Measurements from ENCODE around the gene MKS1.

MKS1 gene

GRCh38 chr17:58196610-58197009 lies 22.4 kb downstream of the MKS1 start:
- DNase-seq: no peak

- no peak for DNase-seq
Observed at GRCh38 chr17:58195518-58196123, 23.4 kb downstream of the MKS1 start.

GRCh38 chr17:58193641-58194255 lies 25.3 kb downstream of the MKS1 start:
- no peak for DNase-seq

GRCh38 chr17:58192612-58193011 lies 26.4 kb downstream of the MKS1 start, which contains the start of gene EPX:
TSS of gene EPX (plus strand) at chr17:58192726. CDS start at chr17:58192847, 121 bp downstream.
- DNase-seq: no peak

DNA sequence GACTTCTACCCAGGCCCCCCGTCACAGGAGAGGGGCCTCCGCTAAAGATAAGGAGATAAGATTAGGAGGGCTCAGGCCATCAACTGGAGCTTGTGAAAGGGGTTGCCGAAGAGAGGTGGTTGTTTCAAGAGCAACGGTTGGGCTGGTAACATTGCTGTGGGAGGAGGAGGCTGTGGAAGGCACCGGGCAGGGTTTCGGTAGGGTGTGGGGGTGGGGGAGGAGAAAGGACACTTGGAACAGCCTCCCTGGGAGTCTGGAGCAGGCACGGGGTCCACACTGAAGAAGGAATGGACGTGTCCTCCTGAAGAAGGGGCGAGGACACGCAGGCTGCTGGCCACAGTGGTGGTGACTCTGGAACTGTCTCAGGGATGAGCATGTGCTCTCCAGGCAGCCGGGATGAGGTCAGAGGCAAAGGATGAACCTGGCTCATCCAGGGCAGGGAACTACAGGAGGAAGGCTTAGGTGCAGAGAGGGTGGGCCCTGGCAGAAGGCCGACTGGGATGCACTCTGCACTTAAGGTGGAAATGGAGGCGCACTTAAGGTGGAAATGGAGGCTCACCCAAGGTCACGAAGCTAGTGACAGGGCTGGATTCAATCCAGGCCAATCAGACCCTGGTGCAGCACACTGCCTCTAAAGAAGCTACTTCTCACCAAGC lies 27.7 kb downstream of the MKS1 start:
- no peak for DNase-seq

DNA sequence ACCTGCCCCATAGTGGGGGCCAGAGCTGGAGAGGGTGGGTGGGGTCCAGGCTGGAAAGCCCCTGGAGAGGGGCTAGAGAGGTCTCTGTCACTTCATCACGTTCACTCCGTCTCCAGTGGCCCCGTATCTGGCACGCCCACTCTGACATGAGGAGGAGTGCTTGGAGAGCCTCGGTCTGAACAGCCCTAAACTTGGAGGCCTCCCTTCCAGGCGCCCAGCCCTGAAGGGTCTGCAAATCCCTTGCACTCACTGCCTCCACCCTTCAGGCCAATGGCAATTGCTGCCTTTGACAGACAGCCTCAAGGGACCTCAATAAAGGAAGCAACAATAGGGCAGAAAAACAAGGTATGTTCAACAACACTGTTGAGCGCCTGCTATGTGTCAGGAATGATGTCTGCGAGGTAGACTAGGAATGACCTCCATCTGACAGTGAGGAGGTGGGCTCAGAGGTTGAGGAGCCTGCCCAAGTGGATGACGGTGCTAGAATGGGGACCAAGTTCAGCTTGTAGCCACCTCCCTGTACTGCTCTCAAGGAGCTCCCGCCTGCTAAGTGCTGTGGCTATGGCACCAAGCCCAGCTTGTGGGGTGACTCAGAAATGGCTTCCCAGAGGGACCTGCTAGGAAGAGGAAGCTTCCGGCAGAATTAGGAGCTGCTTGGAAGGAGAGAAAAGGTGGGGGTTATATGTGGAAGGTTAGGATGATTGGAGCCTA lies 29.5 kb downstream of the MKS1 start:
- no peak for DNase-seq

DNA sequence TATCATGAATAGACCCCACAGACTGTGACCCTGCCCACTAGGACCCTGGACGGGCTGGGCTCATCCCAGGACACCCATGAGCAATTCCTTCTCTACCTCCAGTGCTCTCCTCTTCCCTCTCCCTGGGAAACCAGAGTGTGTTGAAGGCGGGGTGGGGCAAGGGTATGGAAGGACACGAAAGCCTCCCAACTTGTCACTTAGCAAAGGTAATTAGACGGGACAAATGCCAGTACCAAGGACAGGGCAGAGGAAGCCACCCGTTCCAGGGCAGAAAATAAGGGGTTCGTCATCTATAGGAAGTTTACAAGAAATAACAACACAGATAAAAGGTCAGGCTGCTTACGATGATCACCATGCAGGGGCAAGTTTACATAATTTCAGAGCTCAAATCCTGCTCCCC lies 31.4 kb downstream of the MKS1 start:
- no peak for DNase-seq

GRCh38 chr17:58187063-58187462 lies 32.0 kb downstream of the MKS1 start:
- no peak for DNase-seq

DNA sequence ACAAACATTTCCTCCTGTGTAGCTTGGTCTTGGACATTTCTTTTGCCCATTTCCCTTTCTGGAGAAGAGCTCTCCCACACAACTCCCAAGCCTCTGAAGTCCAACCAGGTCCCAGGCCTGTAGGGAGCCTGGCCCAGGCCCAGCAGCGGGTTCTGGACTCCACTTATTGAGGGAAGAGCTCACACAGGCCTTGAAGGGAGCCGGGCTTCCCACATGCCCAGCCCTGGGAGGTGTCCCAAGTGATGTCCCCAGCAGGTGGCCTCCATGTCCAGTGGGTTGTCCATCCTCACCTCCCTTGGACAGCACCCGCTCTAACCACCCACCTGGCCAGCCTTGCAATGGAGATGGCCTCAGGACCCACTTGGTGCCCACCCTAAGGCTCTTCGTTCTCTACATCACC lies 32.5 kb downstream of the MKS1 start:
- DNase-seq: no peak

GRCh38 chr17:58184986-58185761 lies 33.9 kb downstream of the MKS1 start:
- DNase-seq: no peak

DNA sequence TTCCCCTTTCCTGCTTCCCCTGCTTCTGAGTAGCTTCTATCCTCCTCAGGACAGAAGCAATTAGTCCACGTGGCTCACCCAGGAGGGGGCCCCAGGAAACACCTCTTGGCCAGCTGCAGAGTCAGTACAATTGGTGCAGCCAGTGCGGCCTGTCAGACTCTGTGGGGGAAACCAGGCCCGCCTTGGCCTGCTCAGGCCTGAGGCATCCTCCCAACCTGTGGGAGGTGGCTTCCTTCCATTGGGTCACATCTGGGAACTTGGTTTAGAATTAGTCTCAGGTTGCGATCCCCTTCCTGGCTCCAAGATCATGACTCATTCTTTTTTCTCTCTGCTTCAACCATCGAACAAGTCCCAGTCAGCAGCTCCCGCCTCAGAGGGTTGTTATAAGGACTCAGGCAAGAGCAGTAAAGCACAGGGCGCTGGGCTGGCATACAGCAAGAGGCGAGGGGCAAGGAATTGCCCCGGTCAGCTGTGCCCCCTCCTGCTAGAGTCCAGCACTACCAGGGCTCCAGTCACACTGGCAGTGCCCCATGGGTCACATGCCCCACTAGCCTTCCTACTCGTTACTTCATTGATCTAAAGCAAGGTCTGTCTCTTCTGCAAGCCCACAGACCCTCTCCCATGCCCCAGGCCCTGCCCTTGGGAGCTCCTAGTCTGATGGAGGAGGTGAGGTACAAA lies 34.6 kb downstream of the MKS1 start:
- DNase-seq: no peak

DNA sequence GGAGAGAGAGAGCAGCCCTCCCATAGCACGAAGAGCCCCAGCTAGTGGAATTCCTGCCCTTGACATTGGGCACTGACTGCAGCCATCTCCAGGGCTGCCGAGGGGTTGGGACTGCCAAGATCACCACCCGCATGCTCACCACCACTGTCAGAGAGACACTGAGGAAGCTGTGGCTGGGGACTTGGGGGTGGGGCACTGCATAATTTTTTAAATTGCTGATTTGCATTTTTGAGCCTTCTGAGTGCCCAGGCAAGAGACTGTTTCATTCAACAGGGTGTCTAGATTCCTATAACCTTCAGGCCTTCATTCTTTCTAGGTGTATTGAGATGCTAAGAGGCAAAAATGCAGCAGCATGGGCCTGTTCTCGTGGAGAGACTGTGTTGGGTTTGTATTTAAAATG lies 35.5 kb downstream of the MKS1 start:
- DNase-seq: no peak

GRCh38 chr17:58181796-58182195 lies 37.3 kb downstream of the MKS1 start:
- DNase-seq: no peak

DNA sequence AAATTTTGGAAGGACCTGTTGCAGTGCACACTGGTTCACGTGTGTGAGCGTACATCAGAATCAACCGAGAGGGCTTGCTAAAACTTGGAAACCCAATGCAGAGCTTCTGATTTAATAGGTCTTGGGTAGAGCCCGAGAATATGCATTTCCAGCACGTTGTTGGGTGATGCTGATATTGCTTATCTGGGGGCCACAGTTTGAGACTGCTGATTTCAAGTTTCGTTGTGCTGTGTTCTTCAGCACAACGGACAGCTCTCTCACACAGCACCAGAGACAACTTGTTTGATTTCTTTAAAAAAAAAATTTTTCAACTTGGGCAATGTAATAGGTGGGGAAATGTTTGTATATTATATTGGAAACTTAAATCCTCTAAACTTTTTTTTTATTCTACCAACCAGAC lies 42.9 kb downstream of the MKS1 start:
- DNase-seq: no peak

GRCh38 chr17:58174871-58175270 lies 44.2 kb downstream of the MKS1 start:
- no peak for DNase-seq

- peak; percentile 33 to 83 (median 45) for DNase-seq
Observed at GRCh38 chr17:58172369-58173071, 46.5 kb downstream of the MKS1 start.

DNA sequence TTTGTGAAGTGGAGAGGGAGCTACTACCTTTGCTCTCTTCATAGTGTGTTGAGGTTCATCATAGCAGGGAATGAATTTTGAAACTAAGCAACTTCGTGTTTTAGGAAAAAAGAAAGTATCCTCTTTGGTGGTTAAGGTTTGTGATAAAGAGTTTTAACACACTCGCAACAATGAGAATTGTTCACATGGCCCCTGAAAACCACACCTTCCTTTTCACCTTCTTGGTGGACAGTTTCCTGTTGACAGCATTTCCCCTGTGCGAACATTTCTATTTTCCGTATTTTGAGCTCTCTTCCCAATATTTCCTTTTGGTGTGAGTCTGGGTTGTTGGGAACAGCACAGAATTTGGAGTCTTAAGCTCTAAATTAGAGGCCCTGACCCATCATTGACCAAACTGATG lies 48.4 kb downstream of the MKS1 start:
- DNase-seq: no peak

DNA sequence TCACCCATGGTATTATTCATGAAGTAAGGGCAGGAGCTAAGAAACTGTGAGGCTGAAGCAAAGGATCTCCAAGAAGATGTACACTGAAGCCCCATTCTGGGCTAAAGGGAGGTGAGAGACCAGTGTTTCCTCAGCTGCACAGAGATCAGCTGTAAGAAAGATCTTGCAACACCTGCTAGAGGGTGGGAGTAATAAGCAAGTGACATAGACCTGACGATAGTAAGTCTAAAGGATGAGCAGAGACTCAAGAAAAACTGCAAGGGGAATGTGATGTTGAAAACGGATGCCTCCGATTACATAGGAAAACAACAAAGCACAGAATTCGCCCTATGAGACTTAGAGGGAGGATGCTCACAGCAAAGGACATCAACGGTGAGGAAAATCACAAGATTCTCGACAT lies 52.4 kb downstream of the MKS1 start, which contains the start of gene OR4D2:
Gene OR4D2, plus strand, starts transcription at position 301 of the 400 bp plus-strand sequence. CDS start 2,674 bp downstream, outside the sequence.
- DNase-seq: peak in 1 of 3 experiments; percentile 18

GRCh38 chr17:58165981-58166380 lies 53.1 kb downstream of the MKS1 start:
- DNase-seq: peak in 1 of 3 experiments; percentile 75

DNA sequence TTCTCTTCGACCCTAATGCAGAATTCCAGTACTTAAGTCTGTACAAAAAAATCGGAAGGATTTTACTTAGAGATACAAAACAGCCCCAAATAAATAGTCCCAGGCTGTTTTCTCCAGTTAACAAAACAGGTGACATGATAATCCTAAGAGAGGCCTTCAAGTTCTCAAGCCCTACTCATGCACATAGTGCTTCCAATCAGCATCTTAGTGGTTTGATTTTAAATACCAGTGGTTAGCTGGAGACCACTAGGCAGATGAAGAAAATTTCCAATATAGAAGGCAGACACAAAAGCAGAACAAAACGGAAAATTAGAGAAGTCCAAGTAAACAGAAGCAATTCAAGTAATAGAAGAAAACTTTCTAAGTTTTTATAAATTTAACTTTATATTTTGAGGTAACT lies 57.5 kb downstream of the MKS1 start:
- DNase-seq: no peak

- DNase-seq: no peak
Observed at GRCh38 chr17:58158181-58158580, 60.9 kb downstream of the MKS1 start.
